Stomach (tissue), 4 donors: ENCODE measurements around the gene TXNDC12.

Source experiments
- EP300 ChIP-seq: sonication (generic); formaldehyde crosslinking; IDR thresholded peaks from one replicate; pipeline ENCODE4 v1.6.1; 2017; ENCODE audit warnings: antibody characterized with exemption
- POLR2A ChIP-seq, 4 donors: fragments of 450-650 bp; IDR thresholded peaks; one replicate each; pipeline ENCODE4 v1.6.1; 2016; ENCODE audit warnings: antibody characterized with exemption in 4 of 4, control low read depth in 2 of 4, mild to moderate bottlenecking in 1 of 4, moderate library complexity in 1 of 4
- TF ChIP-seq, protein P1 (sequence below), 7 experiments: fragments of 450-650 bp in 4 of 7; fragments of 200-600 bp in 3 of 7; sonication (generic) in 3 of 7; IDR thresholded peaks; one replicate each; pipeline ENCODE4 v1.5.1; 2016 to 2019; ENCODE audit warnings: antibody characterized with exemption in 7 of 7, control low read depth in 2 of 7, mild to moderate bottlenecking in 1 of 7

DNA sequence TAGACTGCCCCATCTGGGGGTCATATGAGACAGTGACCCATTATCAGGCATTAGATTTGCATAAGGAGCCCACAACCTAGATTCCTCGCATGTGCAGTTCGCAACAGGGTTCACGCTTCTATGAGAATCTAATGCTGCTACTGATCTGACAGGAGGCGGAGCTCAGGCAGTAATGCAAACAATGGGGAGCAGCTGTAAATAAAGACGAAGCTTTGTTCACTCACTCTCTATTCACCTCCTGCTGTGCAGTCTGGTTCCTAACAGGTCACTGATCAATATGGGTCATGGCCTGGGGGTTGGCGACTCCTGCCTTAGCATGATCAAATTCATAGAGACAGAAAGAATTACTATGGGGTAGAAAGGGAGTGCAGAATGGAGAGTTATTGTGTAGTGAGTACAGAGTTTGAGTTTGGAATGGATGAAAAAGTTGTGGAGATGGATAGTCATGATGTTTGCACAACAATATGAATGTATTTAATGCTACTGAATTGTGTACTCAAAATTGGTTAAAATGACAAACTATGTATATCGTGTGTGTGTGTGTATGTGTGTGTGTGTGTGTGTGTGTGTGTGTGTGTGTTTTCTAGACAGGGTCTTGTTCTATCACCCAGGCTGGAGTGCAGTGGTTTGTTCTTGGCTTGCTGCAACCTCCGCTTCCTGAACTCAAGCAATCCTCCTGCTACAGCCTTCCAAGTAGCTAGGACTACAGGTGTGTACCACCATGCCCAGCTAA lies 43.3 kb upstream of the TXNDC12 start:
- TF ChIP-seq, protein P1, sequence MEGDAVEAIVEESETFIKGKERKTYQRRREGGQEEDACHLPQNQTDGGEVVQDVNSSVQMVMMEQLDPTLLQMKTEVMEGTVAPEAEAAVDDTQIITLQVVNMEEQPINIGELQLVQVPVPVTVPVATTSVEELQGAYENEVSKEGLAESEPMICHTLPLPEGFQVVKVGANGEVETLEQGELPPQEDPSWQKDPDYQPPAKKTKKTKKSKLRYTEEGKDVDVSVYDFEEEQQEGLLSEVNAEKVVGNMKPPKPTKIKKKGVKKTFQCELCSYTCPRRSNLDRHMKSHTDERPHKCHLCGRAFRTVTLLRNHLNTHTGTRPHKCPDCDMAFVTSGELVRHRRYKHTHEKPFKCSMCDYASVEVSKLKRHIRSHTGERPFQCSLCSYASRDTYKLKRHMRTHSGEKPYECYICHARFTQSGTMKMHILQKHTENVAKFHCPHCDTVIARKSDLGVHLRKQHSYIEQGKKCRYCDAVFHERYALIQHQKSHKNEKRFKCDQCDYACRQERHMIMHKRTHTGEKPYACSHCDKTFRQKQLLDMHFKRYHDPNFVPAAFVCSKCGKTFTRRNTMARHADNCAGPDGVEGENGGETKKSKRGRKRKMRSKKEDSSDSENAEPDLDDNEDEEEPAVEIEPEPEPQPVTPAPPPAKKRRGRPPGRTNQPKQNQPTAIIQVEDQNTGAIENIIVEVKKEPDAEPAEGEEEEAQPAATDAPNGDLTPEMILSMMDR (IDR thresholded peaks at IDR 0.05): no peak
- no peak for TF ChIP-seq POLR2A (IDR thresholded peaks at IDR 0.05)
- TF ChIP-seq EP300: no peak
